ENCODE data around the gene TBC1D30. TPM values are rescaled to one million over a fixed set of nuclear protein-coding genes. Genes with fewer than 3 reads are reported as not detected.
A peak's percentile ranks its signal among the peaks of the same experiment; 100 is the strongest.

Gene TBC1D30
- total RNA-seq, 4 donors from 2014 or later: 2.5 to 11.4 (median 6.6) TPM

GRCh38 chr12:64890873-64891468 lies 66.5 kb downstream of the TBC1D30 start:
- Histone ChIP-seq H3K9me3 (no peaks in the 10 kb centered on the region), H3K4me3 (no peak overlapping the region), H3K27ac (no peak overlapping the region), H3K36me3 (no peaks in the 10 kb centered on the region), H3K4me1 (no peaks in the 10 kb centered on the region), H3K27me3 (peaks cover 0 to 4% of the 10 kb centered on the region in 2 donors)
- 55 to 56% methylated on average over 6 of the region's 6 CpGs for WGBS, 2 donors
- DNase-seq (ENCODE audit: low spot score in 2 of 2): no peak
- TF ChIP-seq POLR2A (IDR thresholded peaks at IDR 0.05): no peak
- peak; percentile 55 to 85 (median 76) for TF ChIP-seq CTCF (IDR thresholded peaks at IDR 0.05)

GRCh38 chr12:64891629-64892028 lies 67.2 kb downstream of the TBC1D30 start:
- TF ChIP-seq POLR2A (IDR thresholded peaks at IDR 0.05) (no peak), EP300 (IDR thresholded peaks at IDR 0.05) (no peak), CTCF (IDR thresholded peaks at IDR 0.05) (no peak)
- no peaks in the 10 kb centered on the region for H3K36me3 ChIP-seq
- no peaks in the 10 kb centered on the region for H3K9me3 ChIP-seq
- H3K27me3 ChIP-seq: peaks cover 0 to 4% of the 10 kb centered on the region in 2 donors
- DNase-seq (ENCODE audit: low spot score in 2 of 2): no peak
- H3K27ac ChIP-seq: no peak overlapping the region
- no peak overlapping the region for H3K4me3 ChIP-seq
- WGBS, 2 donors: 43 to 64% methylated on average over 1 of the region's 1 CpG
- H3K4me1 ChIP-seq: no peaks in the 10 kb centered on the region

GRCh38 chr12:64892561-64892960 lies 68.1 kb downstream of the TBC1D30 start:
- peaks cover 0 to 4% of the 10 kb centered on the region in 2 donors for H3K27me3 ChIP-seq
- H3K4me3 ChIP-seq: no peak overlapping the region
- no peaks in the 10 kb centered on the region for H3K4me1 ChIP-seq
- 87 to 89% methylated on average over 4 of the region's 4 CpGs for WGBS, 2 donors
- no peaks in the 10 kb centered on the region for H3K36me3 ChIP-seq
- H3K9me3 ChIP-seq: no peaks in the 10 kb centered on the region
- no peak for TF ChIP-seq EP300 (IDR thresholded peaks at IDR 0.05)
- no peak for TF ChIP-seq POLR2A (IDR thresholded peaks at IDR 0.05)
- TF ChIP-seq CTCF (IDR thresholded peaks at IDR 0.05): no peak
- H3K27ac ChIP-seq: no peak overlapping the region
- DNase-seq (ENCODE audit: low spot score in 2 of 2): no peak

- Histone ChIP-seq H3K36me3 (no peaks in the 10 kb centered on the region), H3K27ac (no peak overlapping the region), H3K4me3 (no peak overlapping the region), H3K4me1 (no peaks in the 10 kb centered on the region), H3K27me3 (peaks cover 0 to 4% of the 10 kb centered on the region in 2 donors), H3K9me3 (peaks cover 0 to 5% (median 0%) of the 10 kb centered on the region in 4 donors)
- DNase-seq (ENCODE audit: low spot score in 2 of 2): no peak
- TF ChIP-seq POLR2A (IDR thresholded peaks at IDR 0.05) (no peak), EP300 (IDR thresholded peaks at IDR 0.05) (no peak), CTCF (IDR thresholded peaks at IDR 0.05) (no peak)
- WGBS, 2 donors: 54 to 55% methylated on average over 4 of the region's 4 CpGs
Measured at GRCh38 chr12:64893961-64894360, 69.5 kb downstream of the TBC1D30 start.

GRCh38 chr12:64894827-64895475 lies 70.5 kb downstream of the TBC1D30 start:
- Histone ChIP-seq H3K27me3 (peaks cover 0 to 4% of the 10 kb centered on the region in 2 donors), H3K27ac (no peak overlapping the region), H3K4me3 (no peak overlapping the region), H3K4me1 (no peaks in the 10 kb centered on the region), H3K36me3 (no peaks in the 10 kb centered on the region), H3K9me3 (peaks cover 0 to 5% (median 0%) of the 10 kb centered on the region in 4 donors)
- WGBS, 2 donors: 70 to 75% methylated on average over 2 of the region's 2 CpGs
- no peak for DNase-seq (ENCODE audit: low spot score in 2 of 2)
- TF ChIP-seq POLR2A (IDR thresholded peaks at IDR 0.05): no peak
- no peak for TF ChIP-seq CTCF (IDR thresholded peaks at IDR 0.05)
- no peak for TF ChIP-seq EP300 (IDR thresholded peaks at IDR 0.05)

All from tibial nerve (tissue), 4 donors.